H9 (cell line): ENCODE results near the gene TMOD1. TPM values are rescaled to one million over a fixed set of nuclear protein-coding genes. Genes with fewer than 3 reads are reported as not detected.

ENCODE experiments used
- DNase-seq: peaks from one replicate; pipeline ENCODE4 v3.0.0-alpha.2; 2017
- H2AFZ ChIP-seq: one replicate; pipeline ENCODE4 v1.6.1; 2013; ENCODE audit warnings: mild to moderate bottlenecking, low read length, control low read depth, moderate library complexity
- H2AK5ac ChIP-seq: 2 replicates; pipeline ENCODE4 v1.6.1; 2013; ENCODE audit warnings: low read length, control low read depth, mixed read lengths; ENCODE audit not compliant: insufficient read length
- H2BK120ac ChIP-seq: one replicate; pipeline ENCODE4 v1.6.1; 2013; ENCODE audit warnings: low read depth, mild to moderate bottlenecking, low read length, control low read depth, inconsistent platforms; ENCODE audit not compliant: poor library complexity, severe bottlenecking
- H2BK12ac ChIP-seq: 2 replicates; pipeline ENCODE4 v1.6.1; 2013; ENCODE audit warnings: low read length, control low read depth, mixed read lengths, low read depth; ENCODE audit not compliant: insufficient read length
- H2BK15ac ChIP-seq: 2 replicates; pipeline ENCODE4 v1.6.1; 2013; ENCODE audit warnings: low read depth, low read length, control low read depth
- H2BK20ac ChIP-seq: one replicate; pipeline ENCODE4 v1.6.1; 2013; ENCODE audit warnings: low read depth, mild to moderate bottlenecking, low read length, control low read depth, inconsistent platforms; ENCODE audit not compliant: poor library complexity, severe bottlenecking
- H2BK5ac ChIP-seq: 2 replicates; pipeline ENCODE4 v1.6.1; 2013; ENCODE audit warnings: low read length, control low read depth, mixed read lengths; ENCODE audit not compliant: insufficient read length
- H3K14ac ChIP-seq: 2 replicates; pipeline ENCODE4 v1.6.1; 2013; ENCODE audit warnings: low read length, control low read depth; ENCODE audit not compliant: insufficient read depth
- H3K18ac ChIP-seq: 2 replicates; pipeline ENCODE4 v1.6.1; 2013; ENCODE audit warnings: low read depth, mild to moderate bottlenecking, mixed read lengths, low read length, control low read depth; ENCODE audit not compliant: insufficient read length
- H3K23ac ChIP-seq: 2 replicates; pipeline ENCODE4 v1.6.1; 2013; ENCODE audit warnings: low read length, control low read depth, mixed read lengths, low read depth; ENCODE audit not compliant: insufficient read length
- H3K23me2 ChIP-seq: 2 replicates; pipeline ENCODE4 v1.6.1; 2013; ENCODE audit warnings: low read depth, mild to moderate bottlenecking, mixed read lengths, low read length, control low read depth; ENCODE audit not compliant: insufficient read length, poor library complexity, severe bottlenecking
- H3K27ac ChIP-seq: 2 replicates; pipeline ENCODE4 v1.5.1; 2013; ENCODE audit warnings: low read length, control low read depth, mixed read lengths, low read depth; ENCODE audit not compliant: insufficient read length
- H3K27me3 ChIP-seq: 2 replicates; pipeline ENCODE4 v1.6.1; 2013; ENCODE audit warnings: low read length, control low read depth, inconsistent platforms; ENCODE audit not compliant: insufficient read depth
- H3K4ac ChIP-seq: 2 replicates; pipeline ENCODE4 v1.6.1; 2013; ENCODE audit warnings: low read depth, mild to moderate bottlenecking, control low read depth, inconsistent platforms, low read length, moderate library complexity
- H3K4me1 ChIP-seq: 2 replicates; pipeline ENCODE4 v1.6.1; 2013; ENCODE audit warnings: low read length, control low read depth, inconsistent platforms; ENCODE audit not compliant: insufficient read depth
- H3K4me2 ChIP-seq: 2 replicates; pipeline ENCODE4 v1.6.1; 2013; ENCODE audit warnings: low read length, control low read depth, mixed read lengths; ENCODE audit not compliant: insufficient read length, insufficient read depth
- H3K56ac ChIP-seq: 2 replicates; pipeline ENCODE4 v1.6.1; 2013; ENCODE audit warnings: low read depth, mild to moderate bottlenecking, mixed read lengths, low read length, control low read depth; ENCODE audit not compliant: insufficient read length
- H3K79me1 ChIP-seq: 2 replicates; pipeline ENCODE4 v1.6.1; 2013; ENCODE audit warnings: low read depth, mild to moderate bottlenecking, moderate library complexity, low read length, control low read depth, inconsistent platforms; ENCODE audit not compliant: insufficient read depth, poor library complexity, severe bottlenecking
- H3K79me2 ChIP-seq: 2 replicates; pipeline ENCODE4 v1.6.1; 2013; ENCODE audit warnings: low read length, control low read depth, inconsistent platforms; ENCODE audit not compliant: insufficient read depth
- H3K9ac ChIP-seq: 2 replicates; pipeline ENCODE4 v1.6.1; 2013; ENCODE audit warnings: low read length, control low read depth, mixed read lengths; ENCODE audit not compliant: insufficient read length; ENCODE audit errors: extremely low read depth
- H3K9me3 ChIP-seq: one replicate; pipeline ENCODE4 v1.6.1; 2013; ENCODE audit warnings: low read depth, low read length, inconsistent platforms; ENCODE audit not compliant: control insufficient read depth
- H3T11ph ChIP-seq: one replicate; pipeline ENCODE4 v1.6.1; 2013; ENCODE audit warnings: mild to moderate bottlenecking, low read length, control low read depth, inconsistent platforms
- H4K20me1 ChIP-seq: one replicate; pipeline ENCODE4 v1.6.1; 2013; ENCODE audit not compliant: control insufficient read depth, insufficient read length, insufficient read depth
- H4K5ac ChIP-seq: 2 replicates; pipeline ENCODE4 v1.6.1; 2013; ENCODE audit warnings: low read depth, mild to moderate bottlenecking, mixed read lengths, low read length, control low read depth; ENCODE audit not compliant: insufficient read length
- H4K8ac ChIP-seq: replicated peaks from 2 replicates; pipeline ENCODE4 v1.6.1; 2013; ENCODE audit warnings: low read length, control low read depth, mixed read lengths, low read depth; ENCODE audit not compliant: insufficient read length
- H4K91ac ChIP-seq: 2 replicates; pipeline ENCODE4 v1.6.1; 2013; ENCODE audit warnings: low read depth, mild to moderate bottlenecking, moderate library complexity, mixed read lengths, low read length, control low read depth; ENCODE audit not compliant: insufficient read length
- H3K27ac Mint-ChIP-seq, 3 experiments: 2 replicates in 2 of 3; 3 replicates in 1 of 3; pipeline ENCODE4 v1.8.0; 2020 to 2021; ENCODE audit warnings: mixed read lengths in 3 of 3, mild to moderate bottlenecking in 1 of 3, moderate library complexity in 1 of 3
- H3K27me3 Mint-ChIP-seq: 2 replicates; pipeline ENCODE4 v1.8.0; 2021; ENCODE audit warnings: low read depth, mild to moderate bottlenecking, moderate library complexity, mixed read lengths
- H3K36me3 Mint-ChIP-seq, 3 experiments: 2 replicates in 2 of 3; 3 replicates in 1 of 3; pipeline ENCODE4 v1.8.0; 2020 to 2021; ENCODE audit warnings: low read depth in 3 of 3, mixed read lengths in 3 of 3; ENCODE audit not compliant: insufficient read depth in 1 of 3
- H3K4me1 Mint-ChIP-seq, 2 experiments: 2 replicates each; pipeline ENCODE4 v1.8.0; 2020; ENCODE audit warnings: mixed read lengths in 2 of 2
- H3K4me3 Mint-ChIP-seq, 2 experiments: 2 replicates in 1 of 2; 3 replicates in 1 of 2; pipeline ENCODE4 v1.8.0; 2020 to 2021; ENCODE audit warnings: mild to moderate bottlenecking in 2 of 2, mixed read lengths in 2 of 2, moderate library complexity in 1 of 2
- H3K9me3 Mint-ChIP-seq, 2 experiments: 2 replicates in 1 of 2; 3 replicates in 1 of 2; pipeline ENCODE4 v1.8.0; 2020; ENCODE audit warnings: mild to moderate bottlenecking in 2 of 2, mixed read lengths in 2 of 2, moderate library complexity in 1 of 2
- WGBS: extraction: QIAGEN DNeasy Blood & Tissue Kit; methylation state at CpG from one replicate; pipeline ENCODE4 v1.1.7; 2013; ENCODE audit warnings: missing lambda C conversion rate, low lambda C conversion rate, mixed read lengths; ENCODE audit not compliant: insufficient read length; ENCODE audit errors: extremely low coverage; 5-methylcytosine and 5-hydroxymethylcytosine counted together
- total RNA-seq: library from RNA; stranded (reverse); gene quantifications from 2 replicates; pipeline ENCODE4 v1.2.1, GENCODE V29; 2021
- TF ChIP-seq, protein P1 (sequence below): fragments of 200-600 bp; sonication (generic); conservative IDR thresholded peaks from 3 replicates; pipeline ENCODE4 v1.8.0; 2021; ENCODE audit warnings: antibody characterized with exemption, mild to moderate bottlenecking

The TMOD1 gene
- total RNA-seq, 1 experiment from 2014 or later = 0.98 TPM

DNA sequence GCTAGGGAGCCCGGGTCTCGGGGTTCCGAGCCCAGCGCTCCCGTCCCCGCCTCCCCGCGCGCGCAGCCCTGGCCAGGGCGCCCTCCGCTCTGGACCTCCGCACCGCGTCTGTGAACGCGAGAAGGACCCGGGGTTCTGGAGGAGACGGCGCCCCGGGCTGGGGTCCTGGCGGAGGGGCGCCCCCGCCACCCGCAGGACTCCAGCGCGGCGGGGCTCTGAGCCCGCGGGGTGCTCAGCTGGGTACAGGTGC, 431 bp downstream of the TMOD1 start:
- DNase-seq = no peak
- Histone ChIP-seq H3K4ac (no peak overlapping the region), H3K79me1 (no peaks in the 10 kb centered on the region), H4K20me1 (no peaks in the 10 kb centered on the region), H3K9me3 (no peaks in the 10 kb centered on the region), H2BK20ac (no peak overlapping the region), H2BK5ac (no peak overlapping the region), H3K23me2 (peaks cover 16% of the 10 kb centered on the region), H3K4me2 (peak overlapping the region; percentile 69), H4K5ac (no peak overlapping the region), H3K56ac (no peak overlapping the region), H3K27ac (no peak overlapping the region), H3K18ac (no peak overlapping the region), H3K14ac (no peak overlapping the region; the same call in 1 of the 2 replicates), H3K27me3 (peaks cover 45% of the 10 kb centered on the region), H3K79me2 (no peaks in the 10 kb centered on the region), H4K8ac (no peak overlapping the region), H2BK15ac (no peak overlapping the region), H2BK120ac (no peak overlapping the region), H2AFZ (no peak overlapping the region), H3K9ac (no peak overlapping the region), H3K23ac (no peak overlapping the region), H3K4me1 (no peaks in the 10 kb centered on the region; the same call in 1 of the 2 replicates), H2AK5ac (no peak overlapping the region), H2BK12ac (no peak overlapping the region), H4K91ac (no peak overlapping the region), H3T11ph (no peak overlapping the region)
- Mint-ChIP-seq H3K9me3 (peaks cover 7 to 13% of the 10 kb centered on the region in 2 experiments; a peak in 4 of 5 replicates), H3K27me3 (peaks cover 38% of the 10 kb centered on the region), H3K4me3 (peak overlapping the region; percentile 66 to 88; a peak in 4 of 5 replicates), H3K36me3 (no peaks in the 10 kb centered on the region; a peak in 2 of 7 replicates), H3K27ac (no peak overlapping the region), H3K4me1 (peaks cover 10 to 16% of the 10 kb centered on the region in 2 experiments)
- TF ChIP-seq, protein P1, sequence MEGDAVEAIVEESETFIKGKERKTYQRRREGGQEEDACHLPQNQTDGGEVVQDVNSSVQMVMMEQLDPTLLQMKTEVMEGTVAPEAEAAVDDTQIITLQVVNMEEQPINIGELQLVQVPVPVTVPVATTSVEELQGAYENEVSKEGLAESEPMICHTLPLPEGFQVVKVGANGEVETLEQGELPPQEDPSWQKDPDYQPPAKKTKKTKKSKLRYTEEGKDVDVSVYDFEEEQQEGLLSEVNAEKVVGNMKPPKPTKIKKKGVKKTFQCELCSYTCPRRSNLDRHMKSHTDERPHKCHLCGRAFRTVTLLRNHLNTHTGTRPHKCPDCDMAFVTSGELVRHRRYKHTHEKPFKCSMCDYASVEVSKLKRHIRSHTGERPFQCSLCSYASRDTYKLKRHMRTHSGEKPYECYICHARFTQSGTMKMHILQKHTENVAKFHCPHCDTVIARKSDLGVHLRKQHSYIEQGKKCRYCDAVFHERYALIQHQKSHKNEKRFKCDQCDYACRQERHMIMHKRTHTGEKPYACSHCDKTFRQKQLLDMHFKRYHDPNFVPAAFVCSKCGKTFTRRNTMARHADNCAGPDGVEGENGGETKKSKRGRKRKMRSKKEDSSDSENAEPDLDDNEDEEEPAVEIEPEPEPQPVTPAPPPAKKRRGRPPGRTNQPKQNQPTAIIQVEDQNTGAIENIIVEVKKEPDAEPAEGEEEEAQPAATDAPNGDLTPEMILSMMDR = no peak
- no CpG with 5 or more reads among the region's 30 CpGs for WGBS
